Tibial nerve (tissue), 3 donors: Measurements from ENCODE around the gene MELTF.

Source experiments
- POLR2A ChIP-seq, 2 donors: fragments of 450-650 bp; IDR thresholded peaks; one replicate each; pipeline ENCODE4 v1.6.1; 2017; ENCODE audit warnings: antibody characterized with exemption in 2 of 2, mild to moderate bottlenecking in 2 of 2, moderate library complexity in 2 of 2
- TF ChIP-seq, protein P1 (sequence below), 5 experiments: fragments of 200-600 bp in 3 of 5; fragments of 450-650 bp in 2 of 5; sonication (generic) in 3 of 5; IDR thresholded peaks; one replicate each; pipeline ENCODE4 v1.5.1; 2016 to 2019; ENCODE audit warnings: antibody characterized with exemption in 5 of 5, mild to moderate bottlenecking in 3 of 5, moderate library complexity in 2 of 5

DNA sequence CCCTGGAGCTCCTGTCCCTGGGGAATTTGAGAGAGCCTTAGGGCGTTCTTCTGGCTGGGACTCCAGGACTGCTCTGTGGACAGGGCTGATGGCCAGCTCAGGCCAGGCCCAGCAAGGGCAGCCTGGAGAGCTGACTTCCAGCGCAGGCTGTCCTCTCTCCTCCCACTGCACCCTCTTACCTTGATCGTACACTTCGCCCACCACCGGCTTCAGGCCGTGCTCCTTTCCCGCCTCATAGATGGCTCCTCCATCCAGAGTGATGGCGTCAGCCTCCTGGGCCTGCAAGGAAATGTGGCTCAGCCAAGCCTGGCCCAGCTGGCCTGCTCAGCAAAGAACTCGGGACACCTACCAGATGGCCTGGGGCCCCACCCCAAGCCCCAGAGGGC, 3.1 kb downstream of the MELTF start:
- TF ChIP-seq, protein P1, sequence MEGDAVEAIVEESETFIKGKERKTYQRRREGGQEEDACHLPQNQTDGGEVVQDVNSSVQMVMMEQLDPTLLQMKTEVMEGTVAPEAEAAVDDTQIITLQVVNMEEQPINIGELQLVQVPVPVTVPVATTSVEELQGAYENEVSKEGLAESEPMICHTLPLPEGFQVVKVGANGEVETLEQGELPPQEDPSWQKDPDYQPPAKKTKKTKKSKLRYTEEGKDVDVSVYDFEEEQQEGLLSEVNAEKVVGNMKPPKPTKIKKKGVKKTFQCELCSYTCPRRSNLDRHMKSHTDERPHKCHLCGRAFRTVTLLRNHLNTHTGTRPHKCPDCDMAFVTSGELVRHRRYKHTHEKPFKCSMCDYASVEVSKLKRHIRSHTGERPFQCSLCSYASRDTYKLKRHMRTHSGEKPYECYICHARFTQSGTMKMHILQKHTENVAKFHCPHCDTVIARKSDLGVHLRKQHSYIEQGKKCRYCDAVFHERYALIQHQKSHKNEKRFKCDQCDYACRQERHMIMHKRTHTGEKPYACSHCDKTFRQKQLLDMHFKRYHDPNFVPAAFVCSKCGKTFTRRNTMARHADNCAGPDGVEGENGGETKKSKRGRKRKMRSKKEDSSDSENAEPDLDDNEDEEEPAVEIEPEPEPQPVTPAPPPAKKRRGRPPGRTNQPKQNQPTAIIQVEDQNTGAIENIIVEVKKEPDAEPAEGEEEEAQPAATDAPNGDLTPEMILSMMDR (IDR thresholded peaks at IDR 0.05) = no peak
- TF ChIP-seq POLR2A (IDR thresholded peaks at IDR 0.05) = no peak
